CD4-positive, alpha-beta T cell (primary cell): ENCODE results near the gene PSME3IP1. TPM values are rescaled to one million over a fixed set of nuclear protein-coding genes. Genes with fewer than 3 reads are reported as not detected.

Source experiments
- ATAC-seq: fragments of 200-7000 bp; cut with Tn5 transposase; one replicate; pipeline ENCODE4 v1.10.0; 2022; ENCODE audit warnings: mild to moderate bottlenecking; ENCODE audit not compliant: poor library complexity
- CTCF ChIA-PET: fragments of 350-600 bp; sonication (Branson Sonifier 250); formaldehyde crosslinking; loops from one replicate; lab custom pipeline; 2021; ENCODE audit warnings: antibody characterized with exemption, inconsistent platforms; lab: Charles Lee
- POLR2A ChIA-PET: fragments of 350-600 bp; sonication (Branson Sonifier 250); formaldehyde crosslinking; loops from one replicate; lab custom pipeline; 2021; ENCODE audit warnings: antibody characterized with exemption, inconsistent platforms; lab: Charles Lee
- DNase-seq, 14 experiments: peaks; one replicate each; pipeline ENCODE4 v3.0.0-alpha.2; 2013 to 2020; ENCODE audit warnings: mixed read lengths in 2 of 14
- H3K27ac ChIP-seq, 2 donors: one replicate each; pipeline versions ENCODE4 v1.5.1 to v1.7.0; 2013; ENCODE audit warnings: low read length in 2 of 2, low read depth in 1 of 2, mild to moderate bottlenecking in 1 of 2
- H3K27me3 ChIP-seq, 2 experiments: 1 replicate in 1 of 2; 2 replicates in 1 of 2; pipeline versions ENCODE4 v1.6.1 to v1.7.0; 2013; ENCODE audit warnings: low read length in 2 of 2, control low read depth in 1 of 2, mild to moderate bottlenecking in 1 of 2, moderate library complexity in 1 of 2; ENCODE audit not compliant: insufficient read depth in 2 of 2, control insufficient read depth in 1 of 2
- H3K36me3 ChIP-seq: one replicate; pipeline ENCODE4 v1.6.1; 2013; ENCODE audit warnings: low read length, control low read depth; ENCODE audit not compliant: insufficient read depth
- H3K4me1 ChIP-seq: one replicate; pipeline ENCODE4 v1.6.1; 2013; ENCODE audit warnings: low read length, control low read depth; ENCODE audit not compliant: insufficient read depth
- H3K4me3 ChIP-seq: one replicate; pipeline ENCODE4 v1.5.1; 2013; ENCODE audit warnings: mild to moderate bottlenecking, low read length, moderate library complexity
- H3K9me3 ChIP-seq, 2 experiments: 1 replicate in 1 of 2; 2 replicates in 1 of 2; pipeline versions ENCODE4 v1.6.1 to v1.7.0; 2013; ENCODE audit warnings: low read length in 2 of 2, mild to moderate bottlenecking in 2 of 2, control low read depth in 1 of 2, moderate library complexity in 1 of 2; ENCODE audit not compliant: control insufficient read depth in 1 of 2, insufficient read depth in 1 of 2
- H3K27ac Mint-ChIP-seq: one replicate; pipeline ENCODE4 v1.8.0; 2020; ENCODE audit warnings: mixed read lengths
- H3K27me3 Mint-ChIP-seq: one replicate; pipeline ENCODE4 v1.8.0; 2021; ENCODE audit warnings: mixed read lengths
- H3K36me3 Mint-ChIP-seq: one replicate; pipeline ENCODE4 v1.8.0; 2021; ENCODE audit warnings: low read depth, mixed read lengths
- H3K4me1 Mint-ChIP-seq: one replicate; pipeline ENCODE4 v1.8.0; 2021; ENCODE audit warnings: low read depth, mixed read lengths
- H3K4me3 Mint-ChIP-seq: one replicate; pipeline ENCODE4 v1.8.0; 2020; ENCODE audit warnings: mild to moderate bottlenecking, mixed read lengths
- H3K9me3 Mint-ChIP-seq: one replicate; pipeline ENCODE4 v1.8.0; 2020; ENCODE audit warnings: mixed read lengths
- CTCF ChIP-seq: fragments of 200-600 bp; IDR thresholded peaks from one replicate; pipeline ENCODE4 v1.8.0; 2022; ENCODE audit warnings: antibody characterized with exemption, mild to moderate bottlenecking
- intact Hi-C, 2 experiments: fragments of 100-400 bp; cut with DNase I in 1 of 2; cut with micrococcal nuclease in 1 of 2; formaldehyde crosslinking; loops; one replicate each; pipeline versions ENCODE4 v1.15.1 to v1.9.0; 2023 to 2025; cut with DNase I, micrococcal nuclease
- total RNA-seq, 174 experiments: library from RNA in 2 of 174; stranded (reverse) in 2 of 174; gene quantifications; one replicate each; pipeline ENCODE4 v1.2.3 and lab custom pipeline; 2021 to 2026

PSME3IP1 gene
- total RNA-seq, 2 experiments from 2014 or later, result 77.1 to 77.9 TPM

GRCh38 chr16:57192720-57193486, 7.1 kb upstream of the PSME3IP1 start:
- Mint-ChIP-seq H3K27me3 (no peaks in the 10 kb centered on the region), H3K4me1 (peaks cover 42% of the 10 kb centered on the region), H3K4me3 (no peak overlapping the region), H3K27ac (no peak overlapping the region), H3K9me3 (no peaks in the 10 kb centered on the region), H3K36me3 (peaks cover 16% of the 10 kb centered on the region)
- TF ChIP-seq CTCF, result no peak
- Histone ChIP-seq H3K4me3 (no peak overlapping the region), H3K9me3 (no peaks in the 10 kb centered on the region), H3K4me1 (peaks cover 2% of the 10 kb centered on the region), H3K27me3 (no peaks in the 10 kb centered on the region), H3K27ac (no peak overlapping the region), H3K36me3 (peaks cover 3% of the 10 kb centered on the region)
- ChIA-PET CTCF (no interaction called here), POLR2A (no interaction called here)
- intact Hi-C loops, result no loop called here
- DNase-seq, result no peak
- ATAC-seq, result no peak

- Mint-ChIP-seq H3K27me3 (no peaks in the 10 kb centered on the region), H3K36me3 (peaks cover 21% of the 10 kb centered on the region), H3K4me1 (peaks cover 50% of the 10 kb centered on the region), H3K4me3 (no peak overlapping the region), H3K9me3 (no peaks in the 10 kb centered on the region), H3K27ac (no peak overlapping the region)
- ATAC-seq (no peak), DNase-seq (no peak)
- no peak for TF ChIP-seq CTCF
- H3K9me3 ChIP-seq, result no peaks in the 10 kb centered on the region
- no peak overlapping the region for H3K27ac ChIP-seq
- H3K4me3 ChIP-seq, result no peak overlapping the region
- H3K27me3 ChIP-seq, result no peaks in the 10 kb centered on the region
- CTCF ChIA-PET, result no interaction called here
- H3K4me1 ChIP-seq, result peaks cover 9% of the 10 kb centered on the region
- POLR2A ChIA-PET, result no interaction called here
- intact Hi-C loops, result no loop called here
- H3K36me3 ChIP-seq, result peaks cover 3% of the 10 kb centered on the region
These were observed 6.3 kb upstream of the PSME3IP1 start for GRCh38 chr16:57192146-57192545.

GRCh38 chr16:57191056-57191571, 5.3 kb upstream of the PSME3IP1 start:
- TF ChIP-seq CTCF, result no peak
- DNase-seq (no peak), ATAC-seq (no peak)
- Mint-ChIP-seq H3K9me3 (no peaks in the 10 kb centered on the region), H3K36me3 (peaks cover 21% of the 10 kb centered on the region), H3K4me1 (peaks cover 43% of the 10 kb centered on the region), H3K4me3 (no peak overlapping the region), H3K27ac (no peak overlapping the region), H3K27me3 (no peaks in the 10 kb centered on the region)
- Histone ChIP-seq H3K4me1 (peaks cover 15% of the 10 kb centered on the region), H3K27me3 (no peaks in the 10 kb centered on the region), H3K4me3 (no peak overlapping the region), H3K27ac (no peak overlapping the region), H3K9me3 (no peaks in the 10 kb centered on the region), H3K36me3 (peaks cover 1% of the 10 kb centered on the region)
- POLR2A ChIA-PET, result no interaction called here
- CTCF ChIA-PET, result interaction anchor here (0.6 kb wide), 1 partner anchor 162 kb away, joined by 3 read pairs; no protein-coding TSS in a partner anchor
- intact Hi-C loops, result no loop called here
